Measurements from ENCODE around the gene FXN. TPM values are rescaled to one million over a fixed set of nuclear protein-coding genes. Genes with fewer than 3 reads are reported as not detected.

The FXN gene
- total and polyA plus RNA-seq, 2 donors from 2014 or later = 12.9 to 21.1 TPM

GRCh38 chr9:69081261-69081660 lies 45.7 kb downstream of the FXN start:
- H3K9ac ChIP-seq (ENCODE audit: low read length in 3 of 3) = no peak overlapping the region
- DNase-seq (no peak), FAIRE-seq (no peak)
- no peaks in the 10 kb centered on the region for H3K36me3 ChIP-seq (ENCODE audit: control insufficient read depth in 2 of 3, insufficient read depth in 3 of 3, low read length in 3 of 3)
- H3K4me1 ChIP-seq (ENCODE audit: control insufficient read depth in 2 of 3, insufficient read depth in 2 of 3, low read depth in 1 of 3, low read length in 3 of 3) = peaks cover 0 to 8% (median 4%) of the 10 kb centered on the region in 3 donors
- intact Hi-C loops (cut with DNase I) = no loop called here
- TF ChIP-seq CTCF (IDR thresholded peaks at IDR 0.05; ENCODE audit: borderline replicate concordance, extremely low read depth, insufficient read depth) = no peak
- H3K4me3 ChIP-seq (ENCODE audit: low read length in 3 of 3) = no peak overlapping the region
- no peaks in the 10 kb centered on the region for H3K9me3 ChIP-seq (ENCODE audit: control insufficient read depth in 2 of 3, insufficient read depth in 1 of 3, low read length in 3 of 3)
- no peak overlapping the region for H3K27ac ChIP-seq (ENCODE audit: low read depth in 2 of 2, low read length in 2 of 2)
- H3K27me3 ChIP-seq (ENCODE audit: control insufficient read depth, insufficient read depth, low read length) = no peaks in the 10 kb centered on the region

GRCh38 chr9:69083321-69083720 lies 47.8 kb downstream of the FXN start:
- H3K27ac ChIP-seq (ENCODE audit: low read depth in 2 of 2, low read length in 2 of 2) = no peak overlapping the region
- intact Hi-C loops (cut with DNase I) = no loop called here

GRCh38 chr9:69085569-69086283 lies 50.2 kb downstream of the FXN start:
- Histone ChIP-seq H3K9me3 (ENCODE audit: control insufficient read depth in 2 of 3, insufficient read depth in 1 of 3, low read length in 3 of 3) (no peaks in the 10 kb centered on the region), H3K27me3 (ENCODE audit: control insufficient read depth, insufficient read depth, low read length) (no peaks in the 10 kb centered on the region), H3K9ac (ENCODE audit: low read length in 3 of 3) (no peak overlapping the region), H3K4me3 (ENCODE audit: low read length in 3 of 3) (peak overlapping the region in 2 of 3 donors; percentile 14 to 40), H3K4me1 (ENCODE audit: control insufficient read depth in 2 of 3, insufficient read depth in 2 of 3, low read depth in 1 of 3, low read length in 3 of 3) (peaks cover 0 to 20% (median 4%) of the 10 kb centered on the region in 3 donors), H3K36me3 (ENCODE audit: control insufficient read depth in 2 of 3, insufficient read depth in 3 of 3, low read length in 3 of 3) (no peaks in the 10 kb centered on the region), H3K27ac (ENCODE audit: low read depth in 2 of 2, low read length in 2 of 2) (peak overlapping the region in 1 of 2 donors; percentile 7)
- FAIRE-seq (no peak), DNase-seq (peak in 2 of 5 donors; percentile 61 to 82)
- intact Hi-C loops (cut with DNase I) = no loop called here
- no peak for TF ChIP-seq CTCF (IDR thresholded peaks at IDR 0.05; ENCODE audit: borderline replicate concordance, extremely low read depth, insufficient read depth)

More at GRCh38 chr9:69083321-69083720, 47.8 kb downstream of the FXN start:
- Histone ChIP-seq H3K36me3 (ENCODE audit: control insufficient read depth in 2 of 3, insufficient read depth in 3 of 3, low read length in 3 of 3) (no peaks in the 10 kb centered on the region), H3K27me3 (ENCODE audit: control insufficient read depth, insufficient read depth, low read length) (no peaks in the 10 kb centered on the region), H3K9me3 (ENCODE audit: control insufficient read depth in 2 of 3, insufficient read depth in 1 of 3, low read length in 3 of 3) (no peaks in the 10 kb centered on the region), H3K9ac (ENCODE audit: low read length in 3 of 3) (no peak overlapping the region), H3K4me1 (ENCODE audit: control insufficient read depth in 2 of 3, insufficient read depth in 2 of 3, low read depth in 1 of 3, low read length in 3 of 3) (peaks cover 0 to 8% (median 4%) of the 10 kb centered on the region in 3 donors), H3K4me3 (ENCODE audit: low read length in 3 of 3) (no peak overlapping the region)
- TF ChIP-seq CTCF (IDR thresholded peaks at IDR 0.05; ENCODE audit: borderline replicate concordance, extremely low read depth, insufficient read depth) = no peak
- DNase-seq (no peak), FAIRE-seq (no peak)

Data from kidney (tissue), 14 donors.